HFFc6 (cell line): ENCODE data around the gene NR6A1. TPM values are rescaled to one million over a fixed set of nuclear protein-coding genes. Genes with fewer than 3 reads are reported as not detected.

Experiments used
- DNase-seq: peaks from one replicate; pipeline ENCODE4 v3.0.0-alpha.2; 2018
- H3K27ac Mint-ChIP-seq: 2 replicates; pipeline ENCODE4 v1.8.0; 2020; ENCODE audit warnings: mild to moderate bottlenecking, mixed read lengths
- H3K27me3 Mint-ChIP-seq: 2 replicates; pipeline ENCODE4 v1.8.0; 2021; ENCODE audit warnings: mild to moderate bottlenecking, moderate library complexity, mixed read lengths; ENCODE audit not compliant: insufficient read depth
- H3K36me3 Mint-ChIP-seq: 2 replicates; pipeline ENCODE4 v1.8.0; 2021; ENCODE audit warnings: low read depth, mixed read lengths
- H3K4me1 Mint-ChIP-seq: 2 replicates; pipeline ENCODE4 v1.8.0; 2020; ENCODE audit warnings: low read depth, mixed read lengths
- H3K4me3 Mint-ChIP-seq: 2 replicates; pipeline ENCODE4 v1.8.0; 2020; ENCODE audit warnings: mild to moderate bottlenecking, moderate library complexity, mixed read lengths
- H3K9me3 Mint-ChIP-seq: 2 replicates; pipeline ENCODE4 v1.8.0; 2020; ENCODE audit warnings: mild to moderate bottlenecking, mixed read lengths
- total RNA-seq, 6 experiments: library from RNA; stranded (reverse); fragmentation: NEBNext Ultra II Directional; extraction: Animal tissue kit (Norgen Biotek cat#: 25700); gene quantifications; 2 replicates in 1 of 6; 3 replicates in 5 of 6; pipeline ENCODE4 v1.2.3, GENCODE V29; 2021
- TF ChIP-seq, protein P1 (sequence below): fragments of 200-600 bp; sonication (generic); IDR thresholded peaks from 2 replicates; pipeline ENCODE4 v1.5.0; 2021; ENCODE audit warnings: antibody characterized with exemption, mild to moderate bottlenecking

NR6A1 gene
- total RNA-seq, 6 experiments from 2014 or later, result 0.05 to 0.26 (median 0.13) TPM

DNA sequence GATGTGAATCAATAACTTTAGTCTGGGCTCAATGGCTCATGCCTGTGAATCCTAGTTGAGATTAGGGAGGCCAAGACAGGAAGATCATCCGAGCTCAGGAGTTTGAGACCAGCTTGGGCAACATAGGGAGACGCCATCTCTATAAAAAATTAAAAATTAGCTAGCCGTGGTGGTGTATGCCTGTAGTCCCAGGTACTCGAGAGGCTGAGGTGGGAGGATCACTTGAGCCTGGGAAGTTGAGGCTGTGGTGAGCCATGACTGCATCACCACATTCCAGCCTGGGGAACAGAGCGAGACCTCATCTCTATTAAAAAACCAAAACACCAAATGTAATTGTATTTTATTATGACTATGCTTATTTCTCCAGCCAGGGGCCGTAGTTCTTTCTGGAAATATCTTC, 194.4 kb downstream of the NR6A1 start:
- no peak for DNase-seq

DNA sequence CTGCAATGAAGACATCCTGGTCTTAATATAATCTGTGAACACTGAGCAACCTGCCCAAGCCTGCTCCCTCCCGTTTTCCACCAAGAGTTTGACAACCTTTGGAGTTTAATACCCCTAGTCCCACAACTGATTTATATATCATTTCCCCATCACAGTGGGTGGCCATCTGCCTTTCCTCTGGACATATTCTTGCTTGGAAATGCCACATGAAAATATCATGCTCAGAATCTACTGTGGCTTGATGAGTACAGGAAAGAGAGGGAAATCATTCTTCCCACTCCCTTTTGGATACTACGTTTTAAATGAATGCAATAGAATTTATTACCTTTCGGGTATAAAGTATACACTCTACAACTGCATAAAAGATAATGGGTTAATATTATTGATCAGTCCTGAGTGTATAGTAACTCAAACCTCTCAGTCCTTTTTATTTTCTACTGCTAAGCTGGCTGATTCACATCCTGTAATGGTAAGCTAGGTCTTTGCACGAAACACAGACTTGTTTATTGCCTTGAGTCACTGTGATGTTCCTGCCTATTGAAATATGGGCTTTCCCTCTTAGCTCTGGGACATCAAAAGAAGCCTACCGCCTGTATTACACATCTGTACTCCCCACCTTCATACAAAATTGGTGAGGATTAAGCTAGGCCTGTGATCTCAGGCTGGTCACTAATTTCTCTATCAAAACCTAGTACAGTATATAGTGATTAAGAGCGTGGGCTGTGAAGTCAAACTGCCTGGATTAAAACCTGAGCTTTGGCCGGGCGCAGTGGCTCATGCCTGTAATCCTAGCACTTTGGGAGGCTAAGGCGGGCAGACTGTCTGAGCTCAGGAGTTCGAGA, 196.4 kb downstream of the NR6A1 start:
- no peaks in the 10 kb centered on the region for H3K36me3 Mint-ChIP-seq
- TF ChIP-seq, protein P1, sequence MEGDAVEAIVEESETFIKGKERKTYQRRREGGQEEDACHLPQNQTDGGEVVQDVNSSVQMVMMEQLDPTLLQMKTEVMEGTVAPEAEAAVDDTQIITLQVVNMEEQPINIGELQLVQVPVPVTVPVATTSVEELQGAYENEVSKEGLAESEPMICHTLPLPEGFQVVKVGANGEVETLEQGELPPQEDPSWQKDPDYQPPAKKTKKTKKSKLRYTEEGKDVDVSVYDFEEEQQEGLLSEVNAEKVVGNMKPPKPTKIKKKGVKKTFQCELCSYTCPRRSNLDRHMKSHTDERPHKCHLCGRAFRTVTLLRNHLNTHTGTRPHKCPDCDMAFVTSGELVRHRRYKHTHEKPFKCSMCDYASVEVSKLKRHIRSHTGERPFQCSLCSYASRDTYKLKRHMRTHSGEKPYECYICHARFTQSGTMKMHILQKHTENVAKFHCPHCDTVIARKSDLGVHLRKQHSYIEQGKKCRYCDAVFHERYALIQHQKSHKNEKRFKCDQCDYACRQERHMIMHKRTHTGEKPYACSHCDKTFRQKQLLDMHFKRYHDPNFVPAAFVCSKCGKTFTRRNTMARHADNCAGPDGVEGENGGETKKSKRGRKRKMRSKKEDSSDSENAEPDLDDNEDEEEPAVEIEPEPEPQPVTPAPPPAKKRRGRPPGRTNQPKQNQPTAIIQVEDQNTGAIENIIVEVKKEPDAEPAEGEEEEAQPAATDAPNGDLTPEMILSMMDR, result no peak
- no peaks in the 10 kb centered on the region for H3K27me3 Mint-ChIP-seq
- H3K27ac Mint-ChIP-seq, result peak overlapping the region; percentile 82
- H3K9me3 Mint-ChIP-seq, result no peaks in the 10 kb centered on the region
- peaks cover 26% of the 10 kb centered on the region for H3K4me1 Mint-ChIP-seq
- peak overlapping the region; percentile 11; the same call in 1 of the 2 replicates for H3K4me3 Mint-ChIP-seq
- DNase-seq, result peak; percentile 83

More for the DNA sequence above, 194.4 kb downstream of the NR6A1 start:
- Mint-ChIP-seq H3K36me3 (no peaks in the 10 kb centered on the region), H3K9me3 (no peaks in the 10 kb centered on the region), H3K27me3 (no peaks in the 10 kb centered on the region), H3K4me3 (no peak overlapping the region), H3K27ac (no peak overlapping the region), H3K4me1 (peaks cover 20% of the 10 kb centered on the region)
- TF ChIP-seq, protein P1, result no peak

DNA sequence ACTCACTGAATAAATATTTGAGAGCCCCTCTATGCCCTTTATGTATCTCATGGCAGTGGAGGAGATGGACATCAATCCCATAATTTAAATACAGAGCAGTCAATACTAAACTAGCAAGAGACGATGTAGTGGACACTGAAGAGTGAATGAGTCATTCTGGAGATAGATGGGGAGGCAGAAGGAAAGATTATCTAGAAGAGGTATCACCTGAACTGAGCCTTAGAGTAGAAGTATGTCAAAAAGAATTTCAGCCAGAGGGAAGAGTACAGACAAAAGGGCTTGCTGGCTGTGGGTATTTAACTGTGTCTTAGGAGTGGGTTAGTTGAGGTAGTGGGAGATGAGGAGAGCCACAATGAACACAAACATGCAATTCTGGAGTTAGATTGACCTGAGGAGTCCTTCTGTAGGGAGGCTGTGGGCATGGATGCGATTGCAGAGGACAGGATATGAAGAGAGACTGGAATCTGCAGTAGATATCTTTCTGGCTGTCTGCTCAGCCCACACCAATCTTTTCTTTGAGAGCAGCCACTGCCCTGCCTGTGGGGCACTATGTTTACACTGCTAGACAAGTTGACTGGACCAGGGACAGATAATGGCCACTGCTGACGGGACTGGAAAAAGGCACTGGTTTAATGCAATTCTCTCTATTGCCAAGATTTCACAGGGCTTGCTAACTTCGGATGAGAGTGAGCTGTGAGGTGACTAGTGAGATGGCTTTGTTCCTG, 200.0 kb downstream of the NR6A1 start:
- H3K4me1 Mint-ChIP-seq, result peaks cover 35% of the 10 kb centered on the region
- H3K4me3 Mint-ChIP-seq, result no peak overlapping the region
- no peaks in the 10 kb centered on the region for H3K9me3 Mint-ChIP-seq
- DNase-seq, result no peak
- no peaks in the 10 kb centered on the region; the same call in 1 of the 2 replicates for H3K27me3 Mint-ChIP-seq
- no peaks in the 10 kb centered on the region for H3K36me3 Mint-ChIP-seq
- TF ChIP-seq, protein P1, result no peak
- no peak overlapping the region for H3K27ac Mint-ChIP-seq

DNA sequence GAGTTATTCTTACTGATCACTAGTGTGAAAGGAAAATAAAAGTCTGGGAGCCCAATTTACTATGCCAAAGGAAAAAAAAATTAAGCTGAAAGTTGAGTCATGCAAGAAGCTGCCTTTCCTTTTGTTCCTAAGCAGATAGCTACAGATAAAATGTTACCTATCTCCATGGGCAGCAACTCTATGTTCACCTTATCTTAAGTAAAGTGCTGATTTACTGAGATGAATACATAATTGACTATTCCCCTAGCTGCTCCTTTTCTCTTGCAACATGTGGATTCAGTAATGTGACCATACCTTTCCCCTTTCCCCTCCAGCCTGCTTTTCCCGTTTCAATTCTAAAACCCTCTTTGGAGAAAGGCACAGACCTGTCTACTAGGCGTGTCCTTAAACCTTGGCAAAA, 201.2 kb downstream of the NR6A1 start:
- H3K27me3 Mint-ChIP-seq, result no peaks in the 10 kb centered on the region; the same call in 1 of the 2 replicates
- H3K9me3 Mint-ChIP-seq, result no peaks in the 10 kb centered on the region
- no peak for DNase-seq
- peaks cover 31% of the 10 kb centered on the region for H3K4me1 Mint-ChIP-seq
- no peaks in the 10 kb centered on the region for H3K36me3 Mint-ChIP-seq
- no peak overlapping the region for H3K4me3 Mint-ChIP-seq
- TF ChIP-seq, protein P1, result no peak
- H3K27ac Mint-ChIP-seq, result no peak overlapping the region

DNA sequence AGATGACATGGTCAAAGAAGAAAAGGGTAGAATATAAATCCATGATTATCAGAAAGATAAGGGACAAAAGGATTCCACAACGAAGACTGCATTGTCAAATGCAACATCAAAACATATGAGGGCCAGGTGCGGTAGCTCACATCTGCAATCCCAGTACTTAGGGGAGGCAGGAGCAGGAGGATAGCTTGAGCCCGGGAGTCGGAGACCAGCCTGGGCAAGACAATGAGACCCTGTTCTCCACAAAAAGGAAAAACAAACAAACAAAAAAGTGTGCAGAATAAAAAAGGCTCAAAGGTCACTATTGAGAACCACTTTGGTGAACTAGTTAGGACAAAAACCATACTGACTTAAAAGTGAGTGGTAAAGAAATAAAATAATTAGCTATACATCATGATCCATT, 203.7 kb downstream of the NR6A1 start:
- Mint-ChIP-seq H3K27ac (no peak overlapping the region), H3K4me3 (no peak overlapping the region)
- no peak for DNase-seq

More for the DNA sequence above, 203.7 kb downstream of the NR6A1 start:
- no peaks in the 10 kb centered on the region for H3K36me3 Mint-ChIP-seq
- H3K27me3 Mint-ChIP-seq, result peaks cover 3% of the 10 kb centered on the region; the same call in 1 of the 2 replicates
- H3K4me1 Mint-ChIP-seq, result peaks cover 15% of the 10 kb centered on the region; the same call in 1 of the 2 replicates
- TF ChIP-seq, protein P1, result no peak
- H3K9me3 Mint-ChIP-seq, result no peaks in the 10 kb centered on the region
